ENCODE data around the gene MAD1L1. TPM values are rescaled to one million over a fixed set of nuclear protein-coding genes. Genes with fewer than 3 reads are reported as not detected.

Gene MAD1L1
- total and polyA plus RNA-seq, 2 donors (not counting 3 experiments of a cell fraction or from before 2014, with no cell fraction given), result 34.1 to 42.3 TPM

- H4K20me1 ChIP-seq (replicated peaks; ENCODE audit: control insufficient read depth, extremely low read depth, insufficient read depth, low read length), result no peaks in the 10 kb centered on the region
- H3K27me3 ChIP-seq (ENCODE audit: control insufficient read depth in 2 of 2, insufficient read depth in 2 of 2, low read length in 2 of 2), result no peaks in the 10 kb centered on the region
- no peak overlapping the region for H3K4me2 ChIP-seq (ENCODE audit: insufficient read depth, low read length)
- H3K27ac ChIP-seq (ENCODE audit: insufficient read depth, low read depth, low read length), result no peak overlapping the region
- TF ChIP-seq MYC (IDR thresholded peaks at IDR 0.05; ENCODE audit: low read depth, low read length) (no peak), CTCF (IDR thresholded peaks at IDR 0.05; ENCODE audit: extremely low read depth in 1 of 2, insufficient read depth in 1 of 2, low read depth in 1 of 2, low read length in 2 of 2) (no peak), POLR2AphosphoS5 (IDR thresholded peaks at IDR 0.05; ENCODE audit: insufficient read depth, low read depth, low read length) (no peak), EZH2 (IDR thresholded peaks at IDR 0.05; ENCODE audit: borderline replicate concordance, low read depth, low read length, severe bottlenecking) (no peak), JUN (IDR thresholded peaks at IDR 0.05; ENCODE audit: borderline replicate concordance, insufficient read depth, insufficient read length, low read depth) (no peak), GATA2 (IDR thresholded peaks at IDR 0.05; ENCODE audit: insufficient read depth, insufficient read length, low read depth, low read length) (no peak), FOS (IDR thresholded peaks at IDR 0.05; ENCODE audit: borderline replicate concordance, insufficient read depth, low read length) (no peak), POLR2A (IDR thresholded peaks at IDR 0.05; ENCODE audit: low read depth, low read length) (no peak)
- TF ChIP-seq, protein P1, sequence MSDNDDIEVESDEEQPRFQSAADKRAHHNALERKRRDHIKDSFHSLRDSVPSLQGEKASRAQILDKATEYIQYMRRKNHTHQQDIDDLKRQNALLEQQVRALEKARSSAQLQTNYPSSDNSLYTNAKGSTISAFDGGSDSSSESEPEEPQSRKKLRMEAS (IDR thresholded peaks at IDR 0.05; ENCODE audit: insufficient read depth, insufficient read length), result no peak
- H3K4me3 ChIP-seq (replicated peaks in 1 of 3; ENCODE audit: insufficient read depth in 1 of 3, low read depth in 1 of 3, low read length in 3 of 3), result no peak overlapping the region
- no peak overlapping the region for H2AFZ ChIP-seq (ENCODE audit: low read depth, low read length)
- CTCF ChIA-PET, result interaction anchor here (0.9 kb wide), 1 partner anchor 12 kb away, joined by 3 read pairs; no protein-coding TSS in a partner anchor
- peaks cover 0 to 4% of the 10 kb centered on the region in 2 experiments for H3K36me3 ChIP-seq (ENCODE audit: control insufficient read depth in 2 of 2, extremely low read depth in 1 of 2, insufficient read depth in 2 of 2, low read length in 2 of 2)
- dilution Hi-C loops (cut with MboI; ENCODE audit: extremely low pct_ligation_motif_present, low sequenced_read_pairs) (no loop called here), intact Hi-C loops (cut with micrococcal nuclease) (no loop called here)
- no peaks in the 10 kb centered on the region for H3K4me1 ChIP-seq (ENCODE audit: control insufficient read depth, extremely low read depth, insufficient read depth, low read length)
- POLR2A ChIA-PET, result no interaction called here
- no peaks in the 10 kb centered on the region for H3K79me2 ChIP-seq (ENCODE audit: control insufficient read depth, insufficient read depth, low read length)
- no peaks in the 10 kb centered on the region for H3K9me1 ChIP-seq (replicated peaks; ENCODE audit: control insufficient read depth, extremely low read depth, insufficient read depth, low read length)
- no peak overlapping the region for H3K9ac ChIP-seq (replicated peaks; ENCODE audit: extremely low read depth, insufficient read depth, low read length)
- FAIRE-seq (no peak), DNase-seq (ENCODE audit: low read depth, low spot score) (no peak)
- no peaks in the 10 kb centered on the region for H3K9me3 ChIP-seq (replicated peaks; ENCODE audit: control insufficient read depth, insufficient read depth, low read length)
- no TSS peak for BruUV-seq (replicated peaks)
These were observed 162.5 kb downstream of the MAD1L1 start for GRCh38 chr7:2070151-2070763.
